CMK (cell line): ENCODE measurements around the gene TMEM163.
"Not testable (repeated sequence)": the region's sequence is repeated elsewhere in the genome, so short reads cannot be mapped to it uniquely, and the experiment has no call there.

Experiments used
- DNase-seq: peaks from one replicate; pipeline ENCODE4 v3.0.0-alpha.2; 2010; ENCODE audit warnings: low read depth

TMEM163 gene

DNA sequence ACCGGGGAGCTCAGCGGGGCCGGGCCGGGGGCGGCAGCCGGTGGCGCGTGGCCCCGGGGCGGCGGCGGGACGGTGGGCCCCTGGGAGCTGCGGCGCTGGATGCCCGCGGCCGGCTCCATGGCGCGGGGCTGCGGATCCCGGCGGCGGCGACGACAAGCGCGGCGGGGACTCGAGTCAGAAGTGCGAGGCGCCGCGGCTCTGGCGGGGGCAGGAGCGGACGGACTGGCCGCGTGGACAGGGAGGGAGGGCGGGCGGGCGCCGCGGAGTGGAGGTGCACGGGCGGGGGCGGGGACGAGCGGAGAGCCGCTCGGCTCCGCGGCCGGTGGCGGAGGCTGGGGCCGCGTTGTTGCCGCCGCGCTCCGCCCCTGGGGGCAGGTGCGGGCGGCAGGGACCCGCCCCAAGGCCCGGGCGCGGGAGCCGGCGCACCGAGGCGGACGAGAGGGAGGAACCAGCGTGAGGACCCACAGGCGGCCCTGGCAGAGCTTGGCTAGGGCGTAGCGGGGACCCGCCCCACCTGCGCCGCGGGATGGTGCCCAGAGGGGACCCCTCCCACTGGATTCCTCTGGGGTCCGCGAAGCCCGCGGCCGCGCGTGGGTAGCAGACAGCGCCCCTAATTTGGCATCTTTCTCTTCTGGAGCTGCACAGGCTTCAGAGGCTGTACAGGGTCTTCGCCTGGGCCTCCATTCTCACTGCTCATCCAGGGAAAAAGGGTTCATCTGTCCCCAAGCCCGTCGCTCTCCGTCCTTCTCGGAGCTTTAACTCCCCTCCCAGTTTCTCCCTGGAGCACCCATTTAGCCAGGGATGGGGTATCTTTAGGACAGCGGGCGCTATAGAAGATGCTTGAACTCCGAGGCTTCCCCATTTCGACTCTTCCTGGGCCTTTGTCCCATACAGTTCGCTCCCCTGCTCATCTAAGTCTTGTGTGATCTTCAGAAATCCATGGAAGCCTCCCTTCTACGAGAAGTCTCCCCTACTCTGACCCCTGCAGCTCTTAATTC, at the start of gene TMEM163:
Gene TMEM163 (minus strand): TSS at position 184 of the 998 bp plus-strand sequence.
- no peak for DNase-seq

DNA sequence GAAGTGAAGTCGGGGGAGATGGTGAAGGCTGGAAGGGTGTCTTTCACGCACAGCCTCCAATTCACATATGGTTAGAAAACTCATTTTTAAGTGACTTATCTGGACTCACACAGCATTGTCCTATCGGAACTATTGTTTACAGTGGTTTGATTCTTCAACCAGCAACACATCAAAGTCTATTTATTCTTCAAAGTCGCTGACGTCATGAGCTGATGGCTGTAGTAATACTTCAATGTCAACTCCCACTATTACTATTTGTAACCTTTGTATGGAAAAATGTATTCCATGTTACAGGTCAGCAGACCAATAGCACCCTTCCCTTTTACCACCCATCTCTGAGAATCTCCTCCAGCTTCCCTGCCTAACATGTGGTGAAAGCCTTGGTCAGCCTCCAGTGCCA, 47.8 kb upstream of the TMEM163 start:
- DNase-seq, result no peak

DNA sequence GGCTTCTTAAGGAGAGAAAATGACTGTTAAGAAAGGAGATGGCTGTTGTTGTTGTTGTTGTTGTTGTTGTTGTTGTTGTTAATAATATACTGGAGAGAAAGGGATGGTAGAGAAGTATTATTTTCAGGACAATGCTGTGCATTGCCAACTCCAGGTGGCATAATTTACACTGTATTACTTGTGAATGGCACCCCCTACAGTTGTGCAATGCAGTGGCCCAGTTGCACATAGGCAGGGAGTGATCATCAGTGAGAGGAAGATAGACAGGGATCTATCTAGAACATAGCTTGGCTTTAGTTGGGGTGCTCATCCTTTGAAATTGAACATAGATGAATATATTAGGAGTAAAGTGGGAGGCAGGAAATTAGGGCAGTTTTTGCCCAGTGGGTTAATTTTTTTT, 47.2 kb upstream of the TMEM163 start:
- DNase-seq, result no peak

DNA sequence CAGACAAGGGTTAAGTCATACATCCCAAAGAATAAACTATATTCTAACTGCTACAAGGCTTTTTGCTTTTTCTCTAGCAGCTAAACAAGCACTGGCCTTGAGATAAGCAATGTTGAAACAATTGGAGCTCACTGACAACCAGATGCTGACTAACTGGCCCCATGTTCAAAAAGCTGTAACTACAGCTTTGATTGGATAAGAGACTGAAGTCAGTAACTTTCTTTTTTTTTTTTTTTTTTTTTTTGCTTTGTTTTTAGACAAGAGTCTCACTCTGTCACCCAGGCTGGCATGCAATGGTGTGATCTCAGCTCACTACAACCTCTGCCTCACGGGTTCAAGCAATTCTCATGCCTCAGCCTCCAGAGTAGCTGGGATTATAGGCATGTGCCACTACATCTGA, 45.4 kb upstream of the TMEM163 start:
- DNase-seq, result no peak

DNA sequence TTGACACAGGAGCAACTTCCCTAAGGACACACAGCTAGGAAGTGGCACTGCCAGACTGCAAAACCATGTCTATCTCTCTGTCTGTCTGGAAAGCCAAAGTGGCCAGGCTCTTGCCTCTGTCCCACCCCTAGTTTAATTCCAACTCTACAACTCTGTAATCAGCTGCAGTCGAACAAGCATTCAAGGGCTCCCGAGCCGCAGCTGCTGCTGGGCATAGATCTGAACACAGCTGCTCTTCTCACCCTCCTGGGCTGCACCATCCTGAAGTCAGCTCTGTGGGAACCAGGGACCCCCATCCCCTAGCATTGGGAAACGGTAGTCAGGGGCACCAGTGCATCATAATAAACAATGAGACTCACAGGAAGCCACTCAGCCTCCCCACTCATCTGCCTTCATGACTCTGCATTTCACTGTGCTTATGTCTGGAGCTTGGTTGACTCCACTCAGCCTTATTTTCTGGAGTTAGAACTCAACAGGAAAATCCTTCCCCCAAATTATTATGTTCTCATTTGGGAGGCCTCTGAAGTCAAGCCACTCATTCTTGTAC, 44.4 kb upstream of the TMEM163 start:
- no peak for DNase-seq

DNA sequence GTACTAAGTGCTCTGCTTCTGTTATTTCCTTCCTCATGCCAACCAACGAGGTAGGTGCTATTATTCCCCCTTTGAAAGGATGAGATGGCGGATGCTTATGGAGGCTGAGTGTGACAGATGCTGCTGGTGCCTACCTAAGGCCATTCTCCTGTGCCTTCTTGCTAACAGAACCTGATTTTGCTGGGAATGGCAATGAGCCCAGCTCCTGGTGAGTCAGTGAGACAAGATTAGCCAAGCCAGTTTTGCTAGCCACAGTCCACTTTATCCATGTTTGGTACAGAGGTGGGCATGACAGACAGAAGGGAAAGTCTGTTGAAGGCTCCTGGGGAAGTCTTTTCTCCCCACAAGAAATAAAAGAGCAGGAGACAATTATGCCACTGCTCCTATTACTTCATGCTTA, 43.7 kb upstream of the TMEM163 start:
- no peak for DNase-seq

DNA sequence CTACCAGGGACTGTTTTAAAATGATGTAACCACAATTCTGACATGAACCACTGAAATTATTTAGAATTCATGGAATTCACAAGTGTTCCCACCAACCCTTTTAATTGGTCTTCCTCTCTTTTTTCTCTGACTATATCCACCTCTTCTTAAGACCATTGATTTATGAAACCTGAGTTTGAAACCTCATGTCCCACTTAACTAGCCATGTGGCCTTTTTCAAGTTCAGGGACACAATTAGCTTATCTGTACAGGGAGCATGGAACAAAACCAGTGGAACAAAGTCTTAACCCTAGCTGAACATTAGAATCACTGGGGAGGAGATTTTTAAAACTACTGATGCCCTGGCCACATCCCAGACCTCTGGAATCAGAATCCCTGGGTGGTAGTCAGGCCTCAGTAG, 41.6 kb upstream of the TMEM163 start:
- no peak for DNase-seq

DNA sequence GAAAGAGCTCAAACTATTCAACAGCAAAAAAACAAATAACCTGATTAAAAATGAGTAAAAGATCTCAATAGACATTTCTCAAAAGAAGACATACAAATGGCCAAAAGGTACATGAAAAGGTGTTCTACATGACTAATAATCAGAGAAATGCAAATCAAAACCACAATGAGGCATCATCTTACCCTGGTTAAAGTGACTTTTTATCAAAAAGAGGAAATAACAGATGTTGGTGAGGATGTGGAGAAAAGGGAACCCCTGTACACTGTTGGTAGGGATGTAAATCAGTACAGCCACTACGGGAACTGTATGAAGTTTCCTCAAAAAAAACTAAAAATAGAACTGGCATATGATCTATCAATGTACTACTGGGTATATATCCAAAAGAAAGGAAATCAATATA, 39.8 kb upstream of the TMEM163 start:
- DNase-seq, result no peak

DNA sequence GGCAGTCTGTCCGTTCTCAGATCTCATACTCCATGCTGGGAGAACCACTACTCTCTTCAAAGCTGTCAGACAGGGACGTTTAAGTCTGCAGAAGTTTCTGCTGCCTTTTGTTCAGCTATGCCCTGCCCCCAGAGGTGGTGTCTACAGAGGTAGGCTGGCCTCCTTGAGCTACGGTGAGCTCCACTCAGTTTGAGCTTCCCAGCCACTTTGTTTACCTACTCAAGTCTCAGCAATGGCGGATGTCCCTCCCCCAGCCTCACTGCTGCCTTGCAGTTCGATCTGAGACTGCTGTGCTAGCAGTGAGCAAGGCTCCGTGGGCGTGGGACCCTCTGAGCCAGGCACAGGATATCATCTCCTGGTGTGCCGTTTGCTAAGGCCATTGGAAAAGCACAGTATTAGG, 33.2 kb upstream of the TMEM163 start:
- DNase-seq, result not testable (repeated sequence)

DNA sequence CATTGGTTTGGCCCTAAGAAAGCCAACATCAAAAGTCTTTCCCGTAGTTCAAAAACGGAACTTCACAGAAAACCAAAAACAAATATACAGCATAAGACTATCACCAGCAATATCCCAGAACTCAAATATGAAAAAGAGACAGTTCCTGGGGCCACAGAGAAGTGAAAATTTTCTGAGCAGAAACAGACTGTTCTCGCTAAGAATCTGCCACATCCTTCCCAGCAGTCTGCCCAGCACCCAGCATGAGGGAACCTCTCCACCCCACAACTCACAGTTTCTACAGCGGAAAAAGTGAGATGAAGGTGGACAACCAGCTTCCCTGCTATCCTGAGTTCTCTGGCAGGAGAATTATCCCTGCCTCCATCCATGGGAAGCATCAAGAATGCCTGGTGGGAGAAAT, 26.7 kb upstream of the TMEM163 start:
- no peak for DNase-seq

DNA sequence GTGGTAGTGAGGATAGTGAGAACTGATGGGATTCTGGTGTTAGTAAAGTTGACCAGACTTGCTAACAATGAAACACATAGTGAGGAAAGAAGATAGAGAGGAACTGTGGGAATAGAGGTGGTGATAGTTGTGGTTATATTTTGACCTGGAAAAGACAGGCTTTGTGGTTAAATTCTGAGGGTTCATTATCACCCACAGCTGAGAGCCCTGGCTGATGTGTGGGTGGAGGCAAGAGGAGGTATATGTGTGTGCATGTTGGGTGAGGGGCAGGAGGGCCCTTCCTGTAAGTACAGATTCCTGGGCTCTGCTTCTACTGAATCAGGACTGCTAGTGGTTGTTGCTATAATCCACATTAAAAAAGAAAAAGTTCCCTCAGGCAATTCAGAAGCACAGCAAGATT, 26.2 kb upstream of the TMEM163 start:
- DNase-seq, result peak; percentile 36

DNA sequence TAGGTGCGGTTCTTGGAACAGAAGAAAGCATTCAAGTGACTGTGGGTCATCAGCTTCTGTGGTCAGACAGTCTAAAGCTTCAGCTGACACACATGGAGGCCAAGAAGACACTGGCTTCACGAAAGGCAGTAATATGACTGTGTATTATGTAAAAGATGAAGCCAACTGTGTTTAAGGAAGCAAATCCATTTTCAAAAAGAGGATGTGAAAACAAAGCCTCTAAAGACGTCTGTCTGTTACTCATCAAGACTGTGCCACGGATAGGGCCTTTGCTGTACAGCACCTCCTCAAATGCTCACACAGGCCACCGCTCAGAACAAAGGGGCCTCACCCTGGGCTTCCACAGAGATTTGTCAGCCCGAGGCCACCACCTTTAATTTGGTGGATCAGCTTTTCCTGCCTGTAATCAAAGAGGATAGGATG, 21.1 kb upstream of the TMEM163 start:
- DNase-seq, result no peak

DNA sequence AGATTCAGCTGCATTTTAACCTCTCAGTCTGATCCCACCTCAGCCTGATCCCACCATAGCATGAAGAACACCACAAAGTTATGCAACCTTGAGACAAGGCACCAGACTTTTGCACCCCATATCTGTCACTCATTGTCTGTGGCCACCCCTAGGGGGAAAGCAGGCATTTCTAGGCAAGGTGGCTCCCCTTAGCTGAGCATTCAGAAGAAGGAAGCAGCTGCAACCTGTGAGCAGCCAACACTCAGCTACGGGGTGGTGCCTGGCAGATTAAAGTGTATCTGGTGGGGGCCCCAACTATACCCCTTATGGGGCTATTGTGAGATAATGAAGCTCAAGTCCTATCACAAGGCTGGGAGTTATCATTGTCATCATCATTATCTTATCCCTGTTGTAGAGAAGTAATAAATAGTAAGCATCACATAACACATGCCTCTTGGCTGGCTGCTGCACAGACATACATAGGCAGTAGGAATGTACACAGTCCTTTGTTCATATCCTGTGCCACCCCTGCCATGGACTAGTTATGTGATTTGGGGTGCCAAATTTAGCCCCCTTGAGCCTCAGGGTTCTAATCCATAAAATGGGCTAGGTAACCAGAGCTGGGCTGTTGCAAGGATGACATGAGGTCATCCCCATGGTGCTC, 20.6 kb upstream of the TMEM163 start:
- DNase-seq, result no peak

DNA sequence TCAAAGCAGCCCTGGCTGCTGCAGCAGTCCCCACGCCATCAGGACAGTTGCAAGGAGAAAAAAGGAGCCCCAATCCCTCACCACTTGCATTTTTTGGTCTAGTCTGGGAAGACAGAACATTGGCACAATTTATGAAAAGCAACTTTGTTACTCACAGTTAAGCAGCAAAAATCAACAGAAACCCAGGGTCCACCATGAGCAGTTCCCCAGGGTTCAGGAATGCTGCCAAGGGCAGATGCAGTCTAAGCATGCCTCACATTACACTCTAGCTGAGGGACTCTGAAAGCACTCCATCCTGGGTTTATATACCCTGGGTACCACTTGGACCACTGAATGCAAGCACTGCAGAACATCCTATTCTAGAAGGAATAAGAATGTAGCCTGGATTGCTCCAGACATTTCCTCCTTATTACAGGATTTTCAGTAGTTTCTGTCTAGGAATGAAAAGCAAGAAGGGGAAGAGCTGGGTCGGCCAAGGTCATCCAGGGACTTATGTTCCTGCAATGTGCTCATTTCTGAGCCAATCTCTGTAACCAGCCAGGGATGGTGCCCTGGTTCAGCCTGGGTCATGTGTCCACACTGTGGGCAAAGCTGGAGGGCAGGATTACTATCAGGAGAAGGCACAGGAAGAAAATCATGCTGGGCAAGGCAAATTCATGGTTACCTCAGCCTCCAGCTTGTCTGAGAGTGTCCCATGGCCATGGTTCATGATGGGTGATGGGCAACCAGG, 19.5 kb upstream of the TMEM163 start:
- DNase-seq, result no peak

DNA sequence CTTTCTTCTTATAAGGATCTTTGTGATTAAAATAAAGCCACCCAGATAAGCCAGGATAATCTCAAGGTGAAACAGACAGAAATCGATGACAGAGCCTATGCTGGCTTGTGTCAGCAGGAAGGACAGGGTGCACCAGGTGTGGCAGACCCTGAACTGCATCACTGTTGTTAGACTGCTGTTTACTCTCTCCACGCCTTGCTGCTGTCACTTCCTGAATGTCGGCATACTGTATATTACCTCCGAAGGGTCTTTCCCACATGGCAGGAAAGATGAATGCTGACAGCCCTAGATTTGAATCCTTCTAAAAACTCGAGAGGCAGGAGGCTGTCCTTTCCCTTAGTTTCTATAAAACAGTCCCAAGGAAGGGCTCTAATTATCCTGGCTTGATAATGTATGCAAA, 18.9 kb upstream of the TMEM163 start:
- DNase-seq, result no peak

DNA sequence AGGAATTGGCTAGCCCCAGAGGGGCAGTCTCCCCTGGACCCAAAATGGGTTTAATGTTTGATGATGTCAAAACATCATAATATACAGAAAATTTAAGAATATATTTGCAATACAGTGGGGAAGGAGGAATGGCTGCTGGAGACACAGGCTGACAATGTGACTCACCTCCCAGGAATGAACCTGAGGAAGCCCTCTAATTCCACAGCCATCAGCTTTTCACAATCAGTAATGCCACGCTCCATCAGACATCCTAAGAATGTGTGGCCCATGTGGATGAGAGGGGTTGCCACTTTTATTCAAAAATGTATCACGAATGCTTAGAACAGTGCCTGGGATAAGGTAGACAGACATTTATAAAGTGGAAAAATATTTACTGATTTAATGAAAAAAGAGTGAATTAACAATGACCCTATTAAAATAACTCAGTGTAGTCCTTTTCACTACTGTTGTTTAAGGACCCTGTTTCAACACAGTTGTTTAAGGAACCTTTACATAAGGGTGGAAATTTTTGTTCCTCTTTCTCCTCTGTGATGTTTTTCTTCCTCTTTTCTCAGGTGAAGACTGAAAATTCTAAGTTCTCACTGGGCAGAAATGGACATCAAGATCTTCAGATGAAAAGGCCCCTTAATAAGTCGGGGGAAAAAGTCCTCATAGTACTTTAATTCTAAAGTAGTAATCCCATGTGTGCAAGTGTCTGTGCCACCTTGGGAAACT, 17.5 kb upstream of the TMEM163 start:
- DNase-seq, result no peak

DNA sequence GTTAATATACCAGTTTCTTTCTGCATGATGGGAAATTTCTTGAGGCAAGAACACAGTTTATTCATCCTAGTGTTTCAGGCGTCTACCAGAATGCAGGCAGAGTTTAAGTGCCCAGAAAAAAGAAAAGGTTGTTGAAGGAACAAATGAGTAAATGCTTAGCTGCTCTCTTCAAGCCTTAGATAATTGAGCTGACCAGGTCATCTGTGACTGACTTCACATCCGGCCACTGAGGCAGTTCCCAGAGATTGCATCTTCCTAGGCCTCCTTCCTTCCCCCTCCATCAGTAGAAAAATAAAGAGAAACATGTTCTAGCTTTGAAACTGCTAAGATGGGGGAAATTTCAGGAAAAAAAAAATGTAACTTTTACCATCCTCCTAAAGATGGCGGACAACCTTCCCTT, 9.4 kb upstream of the TMEM163 start:
- DNase-seq, result no peak

DNA sequence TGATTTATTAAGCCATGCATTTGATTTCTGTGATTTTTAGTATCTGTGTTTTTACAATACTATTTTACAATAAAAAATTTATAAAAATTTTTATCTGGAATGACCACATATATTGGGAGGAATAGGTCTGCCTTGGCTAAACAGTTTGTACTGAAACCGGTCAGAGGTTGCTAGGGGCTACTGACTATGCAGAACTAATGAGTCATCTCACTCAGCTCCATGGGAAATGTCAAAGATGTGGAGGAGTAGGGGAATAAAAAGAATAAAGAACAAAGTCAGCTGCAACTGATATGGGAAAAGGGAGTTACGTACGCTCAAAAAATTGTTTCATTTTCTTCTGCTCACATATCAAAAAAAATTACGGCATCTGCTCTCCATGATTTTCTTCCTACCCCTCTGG, 8.6 kb upstream of the TMEM163 start:
- no peak for DNase-seq

DNA sequence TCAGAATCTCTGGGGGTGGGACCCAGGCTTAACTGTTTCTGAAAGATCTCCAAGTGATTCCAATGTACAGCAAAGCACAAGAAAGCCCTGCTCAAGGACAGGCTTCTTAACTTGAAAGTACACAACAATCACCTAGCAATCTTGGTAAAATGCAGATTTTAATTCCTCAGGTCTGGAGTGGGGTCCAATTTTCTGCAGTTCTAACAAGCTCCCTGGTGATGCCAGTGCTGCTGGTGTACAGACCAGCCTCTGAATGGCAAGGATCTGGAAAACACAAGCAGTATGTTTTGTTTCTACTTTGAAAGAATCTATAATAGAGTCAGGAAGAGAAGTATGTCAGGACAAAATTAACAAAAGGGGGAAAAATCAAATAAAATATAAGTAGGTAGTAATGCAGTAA, 7.8 kb upstream of the TMEM163 start:
- no peak for DNase-seq

DNA sequence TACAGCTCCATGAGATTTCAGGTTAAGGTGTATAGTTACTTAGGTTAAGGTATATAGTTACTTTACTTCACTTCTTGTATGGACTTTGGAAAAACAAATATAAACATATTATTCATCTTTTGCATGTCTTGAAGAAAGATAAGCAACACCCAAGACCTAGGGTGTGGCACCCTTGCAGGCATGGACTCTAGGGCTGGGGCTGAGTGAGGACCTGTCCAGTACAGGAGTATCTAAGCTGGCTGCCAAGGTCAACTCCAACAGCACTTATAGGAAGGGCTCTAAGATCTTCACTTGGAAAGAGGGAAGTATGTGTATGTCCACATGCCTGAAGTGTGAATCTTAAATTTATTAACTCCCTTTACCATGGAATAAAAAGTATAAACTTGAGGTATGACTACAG, 7.1 kb upstream of the TMEM163 start:
- no peak for DNase-seq

DNA sequence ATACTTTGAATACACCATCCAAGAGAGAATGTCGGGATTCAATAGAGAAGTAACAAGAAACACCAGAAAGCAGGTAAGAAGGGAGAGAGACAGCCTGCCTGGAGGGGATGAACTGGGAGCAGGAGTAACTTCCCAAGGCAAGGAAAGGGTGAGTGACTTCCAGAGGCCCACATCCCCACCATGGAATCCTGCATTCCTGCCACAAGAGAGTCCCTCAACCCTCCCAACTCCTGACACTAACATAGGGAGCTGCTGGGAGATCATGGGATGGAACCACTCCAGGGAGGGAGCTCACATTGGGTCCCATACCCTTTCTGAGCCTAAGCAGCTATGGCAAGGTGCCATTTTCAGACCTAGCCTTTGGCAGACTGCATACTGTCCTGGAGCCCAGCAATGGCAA, 5.5 kb upstream of the TMEM163 start:
- no peak for DNase-seq

DNA sequence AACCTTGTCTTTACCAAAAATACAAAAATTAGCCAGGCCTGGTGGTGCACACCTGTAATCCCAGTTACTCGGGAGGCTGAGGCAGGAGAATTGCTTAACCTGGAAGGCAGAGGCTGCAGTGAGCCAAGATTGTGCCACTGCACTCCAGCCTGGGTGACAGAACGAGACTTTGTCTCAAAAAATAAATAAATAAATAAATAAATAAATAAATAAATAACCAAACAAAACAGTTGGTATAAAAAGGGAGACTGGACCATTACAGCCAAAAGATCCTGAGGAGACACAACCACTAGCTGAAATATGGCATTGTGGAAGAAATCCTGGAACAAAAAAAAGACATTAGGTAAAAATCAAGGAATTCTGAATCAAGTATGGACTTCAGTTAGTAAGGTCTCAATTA, 4.9 kb upstream of the TMEM163 start:
- not testable (repeated sequence) for DNase-seq
